ENCODE data around the gene DHX15.

DNA sequence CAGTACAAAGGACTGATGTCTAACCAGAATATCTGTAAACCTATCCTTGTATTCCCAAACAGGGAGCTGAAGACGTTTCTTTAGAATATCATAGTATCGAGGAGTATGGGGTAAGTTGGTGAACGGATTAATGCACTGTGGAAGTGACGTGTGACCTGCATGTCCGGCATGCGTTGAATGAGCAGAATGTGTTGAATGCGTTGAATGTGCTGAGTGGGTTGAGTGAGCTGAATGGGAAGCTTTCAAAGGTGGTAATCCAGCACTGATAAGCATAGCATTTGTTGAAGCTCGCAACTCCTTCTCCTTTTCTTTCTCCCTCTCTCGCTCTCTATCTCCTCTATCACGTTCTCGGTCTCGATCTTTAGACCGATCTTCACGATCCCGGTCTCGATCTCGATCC lies 8.1 kb downstream of the DHX15 start:
- TF ChIP-seq, protein P1, sequence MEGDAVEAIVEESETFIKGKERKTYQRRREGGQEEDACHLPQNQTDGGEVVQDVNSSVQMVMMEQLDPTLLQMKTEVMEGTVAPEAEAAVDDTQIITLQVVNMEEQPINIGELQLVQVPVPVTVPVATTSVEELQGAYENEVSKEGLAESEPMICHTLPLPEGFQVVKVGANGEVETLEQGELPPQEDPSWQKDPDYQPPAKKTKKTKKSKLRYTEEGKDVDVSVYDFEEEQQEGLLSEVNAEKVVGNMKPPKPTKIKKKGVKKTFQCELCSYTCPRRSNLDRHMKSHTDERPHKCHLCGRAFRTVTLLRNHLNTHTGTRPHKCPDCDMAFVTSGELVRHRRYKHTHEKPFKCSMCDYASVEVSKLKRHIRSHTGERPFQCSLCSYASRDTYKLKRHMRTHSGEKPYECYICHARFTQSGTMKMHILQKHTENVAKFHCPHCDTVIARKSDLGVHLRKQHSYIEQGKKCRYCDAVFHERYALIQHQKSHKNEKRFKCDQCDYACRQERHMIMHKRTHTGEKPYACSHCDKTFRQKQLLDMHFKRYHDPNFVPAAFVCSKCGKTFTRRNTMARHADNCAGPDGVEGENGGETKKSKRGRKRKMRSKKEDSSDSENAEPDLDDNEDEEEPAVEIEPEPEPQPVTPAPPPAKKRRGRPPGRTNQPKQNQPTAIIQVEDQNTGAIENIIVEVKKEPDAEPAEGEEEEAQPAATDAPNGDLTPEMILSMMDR (IDR thresholded peaks at IDR 0.05), result no peak
- TF ChIP-seq POLR2A (IDR thresholded peaks at IDR 0.05), result no peak
